GM04503 (cell line): ENCODE data around the gene WDR55.
"Not testable (repeated sequence)": the region's sequence is repeated elsewhere in the genome, so short reads cannot be mapped to it uniquely, and the experiment has no call there.

ENCODE experiments used
- DNase-seq: peaks from one replicate; pipeline ENCODE4 v3.0.0-alpha.2; 2012; ENCODE audit warnings: low read depth

The WDR55 gene, protein sequence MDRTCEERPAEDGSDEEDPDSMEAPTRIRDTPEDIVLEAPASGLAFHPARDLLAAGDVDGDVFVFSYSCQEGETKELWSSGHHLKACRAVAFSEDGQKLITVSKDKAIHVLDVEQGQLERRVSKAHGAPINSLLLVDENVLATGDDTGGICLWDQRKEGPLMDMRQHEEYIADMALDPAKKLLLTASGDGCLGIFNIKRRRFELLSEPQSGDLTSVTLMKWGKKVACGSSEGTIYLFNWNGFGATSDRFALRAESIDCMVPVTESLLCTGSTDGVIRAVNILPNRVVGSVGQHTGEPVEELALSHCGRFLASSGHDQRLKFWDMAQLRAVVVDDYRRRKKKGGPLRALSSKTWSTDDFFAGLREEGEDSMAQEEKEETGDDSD

DNA sequence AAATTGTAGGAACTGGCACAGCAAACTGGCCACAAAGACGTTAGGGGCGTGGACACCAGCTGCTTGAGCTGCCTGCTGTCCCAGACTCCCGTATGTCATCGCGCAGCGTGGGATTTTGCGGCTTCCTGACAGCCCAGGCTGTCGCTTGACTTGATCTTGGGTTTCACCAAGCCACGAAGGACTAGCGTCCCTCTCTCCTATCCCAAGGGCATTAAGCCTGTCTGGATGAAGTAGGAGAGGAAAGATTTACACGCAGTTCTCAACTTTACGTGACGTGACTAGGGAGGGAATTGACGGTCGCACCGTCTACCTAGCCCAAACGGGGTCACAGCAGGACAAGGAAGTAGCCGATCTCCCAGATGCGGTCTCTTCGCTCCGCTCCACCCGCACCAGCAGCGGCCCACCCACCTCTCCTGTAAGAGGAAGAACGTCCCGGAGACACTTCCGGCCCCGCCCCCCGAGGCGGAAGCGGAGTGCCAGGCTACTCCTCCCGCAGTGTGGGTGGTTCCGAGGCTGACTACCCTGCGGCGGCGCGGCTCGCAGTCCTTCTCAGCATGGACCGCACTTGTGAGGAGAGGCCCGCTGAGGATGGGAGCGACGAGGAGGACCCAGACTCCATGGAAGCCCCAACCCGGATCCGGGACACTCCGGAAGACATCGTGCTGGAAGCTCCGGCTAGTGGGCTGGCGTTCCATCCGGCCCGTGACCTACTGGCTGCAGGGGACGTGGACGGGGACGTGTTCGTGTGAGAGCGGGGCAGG lies at the start of gene WDR55:
WDR55 (plus strand) TSS at position 546 of the 761 bp plus-strand sequence; CDS start at position 555, 9 bp downstream.
- peak; percentile 69 for DNase-seq

DNA sequence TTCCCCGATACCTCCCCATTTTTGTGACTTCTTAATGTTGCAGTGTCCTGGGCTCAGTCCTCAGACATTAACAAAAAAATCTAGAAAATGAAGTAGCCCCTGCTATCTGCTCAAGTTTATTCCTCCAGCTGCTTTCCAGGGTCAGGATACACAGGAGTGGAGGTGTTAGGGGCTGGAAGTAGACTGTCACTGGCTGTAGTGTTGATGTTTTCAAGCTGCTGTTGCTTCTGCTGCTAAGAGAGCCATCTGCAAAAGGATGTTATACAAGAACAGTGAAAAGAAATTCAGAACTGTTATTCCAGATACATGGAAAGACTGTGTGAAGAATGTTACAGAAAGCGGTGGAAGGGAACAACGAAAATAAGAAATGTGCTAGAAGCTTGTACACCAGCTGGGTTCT lies 42.4 kb upstream of the WDR55 start:
- no peak for DNase-seq

DNA sequence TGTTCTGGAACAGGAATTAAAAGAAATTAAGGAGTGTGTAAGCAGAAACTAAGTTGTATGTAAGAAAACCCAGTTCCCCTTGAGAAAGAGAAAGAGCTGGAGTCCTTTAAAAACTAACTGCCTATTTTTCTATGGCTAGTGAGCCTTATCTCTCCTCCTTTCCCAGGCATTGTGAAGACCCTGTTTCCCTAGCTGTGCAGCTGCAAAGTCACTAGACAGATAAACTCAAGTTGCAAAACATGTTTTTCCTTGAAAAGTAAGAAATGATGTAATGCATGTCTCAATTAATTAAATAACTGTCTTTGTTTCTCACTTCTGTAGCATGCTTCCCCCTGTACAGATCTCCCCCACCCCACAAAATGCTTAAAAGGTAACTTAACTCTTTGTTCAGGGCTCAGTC lies 41.6 kb upstream of the WDR55 start:
- not testable (repeated sequence) for DNase-seq

DNA sequence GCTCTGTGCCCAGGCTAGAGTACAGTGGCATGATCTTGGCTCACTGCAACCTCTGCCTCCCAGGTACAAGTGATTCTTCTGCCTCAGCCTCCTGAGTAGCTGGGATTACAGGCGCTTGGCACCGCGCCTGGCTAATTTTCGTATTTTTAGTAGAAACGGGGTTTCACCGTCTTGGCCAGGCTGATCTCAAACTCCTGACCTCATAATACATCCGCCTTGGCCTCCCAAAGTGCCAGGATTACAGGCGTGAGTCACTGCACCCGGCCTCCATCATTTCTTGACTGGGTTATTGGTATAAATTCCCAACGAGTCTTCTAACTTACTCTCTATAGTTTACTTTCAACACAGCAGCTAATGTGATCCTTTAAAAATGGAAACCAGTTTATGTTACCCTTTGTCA lies 39.8 kb upstream of the WDR55 start:
- not testable (repeated sequence) for DNase-seq

DNA sequence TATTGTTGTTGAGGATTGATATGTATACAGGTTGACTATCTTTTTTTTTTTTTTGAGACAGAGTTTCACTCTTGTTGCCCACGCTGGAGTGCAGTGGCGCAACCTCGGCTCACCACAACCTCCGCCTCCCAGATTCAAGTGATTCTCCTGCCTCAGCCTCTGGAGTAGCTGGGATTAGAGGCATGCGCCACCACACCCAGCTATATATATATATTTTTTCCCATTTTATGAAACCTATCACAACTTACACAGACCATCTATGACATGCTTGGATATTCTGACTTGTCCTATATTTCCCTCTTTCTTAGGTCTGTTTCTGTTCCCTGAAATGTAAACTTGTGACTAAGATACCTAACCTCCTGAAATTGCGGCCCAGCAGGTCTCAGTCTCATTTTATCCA lies 36.7 kb upstream of the WDR55 start:
- no peak for DNase-seq

DNA sequence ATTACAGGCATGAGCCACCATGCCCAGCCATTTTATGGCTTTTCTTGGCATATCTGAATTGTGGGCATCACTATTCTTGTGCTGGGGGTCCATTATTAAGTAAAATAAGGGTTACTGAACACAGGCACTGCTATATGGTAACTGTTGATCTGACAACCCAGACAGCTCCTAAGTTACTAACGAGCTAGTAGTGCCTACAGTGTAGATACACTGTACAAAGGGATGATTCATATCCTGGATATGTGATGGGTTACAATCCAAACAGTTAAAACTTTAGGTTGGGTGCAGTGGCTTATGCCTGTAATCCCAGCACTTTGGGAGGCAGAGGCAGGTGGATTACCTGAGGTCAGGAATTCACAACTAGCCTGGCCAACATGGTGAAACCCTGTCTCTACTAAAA lies 36.0 kb upstream of the WDR55 start:
- no peak for DNase-seq

DNA sequence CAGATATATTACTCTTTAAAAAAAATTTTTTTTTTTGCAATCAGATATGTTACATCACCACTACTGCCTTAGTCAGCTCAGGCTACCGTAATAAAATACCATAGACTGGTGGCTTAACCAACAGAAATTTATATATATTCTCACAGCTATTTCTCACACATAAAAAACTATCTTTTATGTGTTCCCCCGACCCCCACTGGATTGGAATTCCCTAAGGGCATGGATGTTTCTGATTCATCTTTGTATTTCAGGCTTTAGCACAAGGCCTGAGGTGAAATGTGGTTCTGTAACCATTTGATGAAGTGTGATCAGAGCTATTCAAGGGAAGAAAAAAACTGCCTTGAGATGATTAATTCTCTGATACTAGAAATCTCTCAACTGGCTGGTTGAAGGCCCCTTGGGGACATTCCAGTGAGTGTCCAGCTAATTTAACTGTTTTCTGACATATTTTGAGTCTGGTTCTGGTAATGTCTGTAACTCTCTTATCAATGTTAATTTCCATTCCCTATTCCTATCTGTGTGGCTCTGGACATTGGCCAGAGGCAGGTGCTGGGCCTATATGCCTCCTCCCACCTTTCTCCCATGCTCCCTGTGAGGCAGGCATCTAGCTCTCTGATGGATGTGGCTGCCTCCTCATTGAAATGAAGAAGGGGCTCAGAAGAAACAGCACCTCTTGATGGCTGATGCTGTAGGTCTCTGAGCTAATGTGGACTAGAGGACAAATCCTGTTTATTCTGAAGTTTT lies 34.2 kb upstream of the WDR55 start:
- peak; percentile 13 for DNase-seq

DNA sequence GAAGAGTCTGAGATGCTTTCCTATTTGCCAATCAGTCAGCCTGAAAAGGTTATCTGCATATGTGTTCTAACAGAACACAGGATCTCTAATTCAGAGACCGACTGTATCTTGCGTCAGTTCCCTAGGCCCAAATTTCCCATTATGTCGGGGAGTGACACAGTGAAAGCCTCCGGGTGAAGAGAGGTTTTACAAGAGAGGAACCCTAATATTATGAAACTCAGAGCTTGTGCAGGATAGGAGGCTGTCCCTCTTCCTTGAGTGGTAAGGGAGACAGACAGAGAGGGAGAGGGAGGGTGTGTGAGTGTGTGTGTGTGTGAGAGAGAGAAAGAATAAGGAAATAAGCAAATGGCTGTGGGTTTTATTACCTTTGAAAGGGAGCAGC lies 33.7 kb upstream of the WDR55 start:
- DNase-seq = no peak

DNA sequence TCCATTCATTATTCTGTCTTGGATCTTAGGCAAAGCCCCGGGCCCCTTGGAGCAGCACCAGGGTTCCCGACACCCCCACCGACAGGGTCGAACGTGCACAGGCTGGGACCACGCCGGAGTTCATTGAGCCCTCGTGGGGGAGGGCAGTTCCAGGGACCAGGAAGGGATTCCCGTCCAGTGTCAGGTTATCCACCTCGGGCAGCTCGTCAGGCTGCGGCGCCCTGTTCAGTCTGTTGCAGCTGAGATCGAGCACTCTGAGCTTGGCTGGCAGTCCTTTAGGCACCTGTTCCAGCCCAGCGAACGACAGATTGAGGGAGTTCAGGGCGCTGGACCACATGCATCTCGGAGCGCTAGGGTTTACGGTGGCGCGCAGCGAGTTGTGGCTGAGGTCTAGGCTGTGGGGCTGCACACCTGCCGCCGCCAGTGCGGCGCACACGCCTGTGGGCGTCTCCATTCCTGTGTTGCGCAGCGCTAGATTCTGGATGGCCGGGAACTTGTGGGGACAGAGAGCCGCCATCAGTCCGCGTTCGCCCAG lies 32.8 kb upstream of the WDR55 start:
- no peak for DNase-seq

DNA sequence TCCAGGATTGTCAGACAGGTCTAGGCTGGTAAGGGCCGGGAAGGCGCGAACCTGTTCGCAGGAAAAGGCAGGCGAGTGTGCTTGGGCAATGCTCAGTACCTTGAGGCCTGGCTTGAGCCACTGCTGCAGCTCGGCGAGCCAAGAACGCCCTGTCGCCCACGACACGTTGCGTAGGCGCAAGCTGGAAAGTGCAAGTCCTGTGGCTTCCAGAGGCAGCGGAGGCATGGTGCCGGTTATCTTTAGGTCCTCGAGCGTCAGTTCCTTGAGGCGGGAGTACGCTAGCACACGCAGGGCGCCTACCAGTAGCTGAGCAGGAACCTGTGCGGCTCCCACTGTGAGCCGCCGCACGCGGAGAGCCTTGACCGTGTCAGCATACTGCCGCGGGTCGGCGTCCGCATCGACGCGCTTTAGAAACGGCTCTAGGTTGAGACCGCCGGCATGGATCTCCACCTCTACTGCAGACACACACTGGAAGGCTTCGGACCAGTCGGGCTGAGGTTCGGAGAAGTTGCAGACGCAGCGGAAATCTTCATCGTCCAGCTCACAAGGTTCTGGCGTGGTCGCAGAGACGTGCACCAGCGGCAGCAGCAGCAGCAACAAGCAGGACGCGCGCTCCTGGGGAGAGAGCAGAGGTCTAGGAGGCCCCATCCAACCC lies 32.2 kb upstream of the WDR55 start:
- DNase-seq = no peak

DNA sequence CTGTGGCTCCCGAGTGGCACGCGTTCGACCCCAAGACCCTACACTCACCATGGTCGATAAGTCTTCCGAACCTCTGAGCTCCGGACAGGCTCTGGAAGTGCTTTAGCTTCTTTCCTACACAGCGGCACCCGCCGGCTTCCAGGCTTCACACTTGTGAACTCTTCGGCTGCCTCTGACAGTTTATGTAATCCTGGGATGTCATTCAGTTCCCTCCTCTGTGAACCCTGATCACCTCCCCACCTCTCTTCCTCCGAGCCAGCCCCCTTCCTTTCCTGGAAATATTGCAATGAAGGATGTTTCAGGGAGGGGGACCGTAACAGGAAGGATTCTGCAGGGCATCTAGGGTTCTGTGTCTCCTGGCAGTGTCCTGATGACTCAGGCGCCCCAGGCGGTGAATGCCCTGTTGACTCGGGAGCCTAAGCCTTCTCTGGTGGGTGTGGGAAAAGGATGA lies 31.7 kb upstream of the WDR55 start, which contains the start of gene CD14:
CD14 (minus strand) TSS at position 155 of the 451 bp plus-strand sequence; CDS start at position 51, 104 bp downstream.
- DNase-seq = peak; percentile 25

DNA sequence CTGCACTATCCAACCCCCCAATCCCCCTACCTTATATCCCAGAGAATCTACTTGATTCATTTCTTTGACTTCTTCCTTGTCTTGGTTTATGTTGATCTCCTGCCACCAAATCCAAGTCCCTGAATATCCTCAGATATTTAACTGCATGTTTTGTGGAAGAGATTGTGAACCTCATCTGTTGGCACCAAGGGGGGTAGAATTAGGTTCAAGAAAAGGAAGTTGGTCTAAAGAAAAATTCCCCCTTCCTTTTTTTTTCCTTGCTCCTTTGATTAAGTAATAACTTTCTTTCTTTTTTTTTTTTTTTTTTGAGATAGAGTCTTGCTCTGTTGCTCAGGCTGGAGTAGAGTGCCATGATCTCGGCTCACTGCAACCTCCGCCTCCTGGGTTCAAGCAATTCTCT lies 31.2 kb upstream of the WDR55 start:
- no peak for DNase-seq

DNA sequence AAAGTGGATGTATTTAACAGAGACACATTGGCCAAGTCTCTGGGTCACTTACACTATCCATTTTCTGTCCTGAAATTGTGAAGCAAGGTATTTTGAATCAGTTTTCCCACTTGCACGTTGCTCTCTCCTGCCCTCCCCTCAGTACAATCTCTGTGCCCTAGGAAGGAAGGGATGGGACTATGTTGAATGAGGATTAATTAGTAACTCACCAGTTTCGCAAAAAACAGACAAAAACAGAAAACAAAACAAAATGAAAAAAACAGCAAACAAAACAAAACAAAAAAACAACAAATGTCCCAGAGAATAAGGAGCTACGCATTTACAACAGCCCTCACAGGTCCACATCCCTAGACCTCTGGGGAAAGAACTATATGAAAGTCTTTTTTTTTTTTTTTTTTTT lies 30.6 kb upstream of the WDR55 start:
- DNase-seq = no peak

DNA sequence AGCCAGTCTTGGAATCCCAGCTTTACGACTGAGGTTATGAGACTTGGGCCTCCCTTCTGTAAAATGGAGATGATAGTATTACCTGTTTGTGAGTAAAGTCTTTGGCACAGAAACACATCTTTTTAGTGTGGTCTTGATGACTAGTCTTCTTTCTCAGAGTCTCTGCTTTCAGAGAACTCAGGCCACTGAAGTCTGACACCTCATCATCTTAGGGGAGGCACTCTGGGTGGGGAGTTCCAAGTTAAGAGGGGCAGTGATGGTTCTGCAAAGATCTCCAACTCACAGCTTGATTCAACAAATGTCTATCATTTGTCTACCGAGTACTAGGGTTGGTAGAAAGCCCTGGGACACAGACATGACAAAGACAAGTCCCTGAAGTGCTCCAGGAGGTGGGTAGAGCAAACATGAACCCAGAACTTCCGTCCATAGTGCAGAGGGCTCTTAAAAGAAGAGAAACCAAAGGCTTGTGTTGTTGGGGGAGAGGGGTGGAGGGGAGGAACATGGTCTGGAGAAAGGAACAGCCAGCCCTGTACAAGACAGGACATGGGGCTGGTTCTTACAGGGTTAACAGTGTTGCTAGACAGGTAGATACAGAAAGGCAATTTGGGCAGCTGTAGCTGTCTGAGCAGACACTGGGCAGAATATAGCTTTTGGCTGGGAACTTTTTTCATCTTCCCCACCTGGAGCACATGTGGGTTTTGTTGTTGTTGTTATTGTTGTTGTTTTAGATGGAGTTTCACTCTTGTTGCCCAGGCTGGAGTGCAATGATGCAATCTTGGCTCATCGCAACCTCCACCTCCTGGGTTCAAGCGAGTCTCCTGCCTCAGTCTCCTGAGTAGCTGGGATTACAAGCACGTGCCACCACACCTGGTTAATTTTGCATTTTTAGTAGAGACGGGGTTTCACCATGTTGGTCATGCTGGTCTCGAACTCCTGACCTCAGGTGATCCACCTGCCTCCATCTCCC lies 29.1 kb upstream of the WDR55 start:
- no peak for DNase-seq

DNA sequence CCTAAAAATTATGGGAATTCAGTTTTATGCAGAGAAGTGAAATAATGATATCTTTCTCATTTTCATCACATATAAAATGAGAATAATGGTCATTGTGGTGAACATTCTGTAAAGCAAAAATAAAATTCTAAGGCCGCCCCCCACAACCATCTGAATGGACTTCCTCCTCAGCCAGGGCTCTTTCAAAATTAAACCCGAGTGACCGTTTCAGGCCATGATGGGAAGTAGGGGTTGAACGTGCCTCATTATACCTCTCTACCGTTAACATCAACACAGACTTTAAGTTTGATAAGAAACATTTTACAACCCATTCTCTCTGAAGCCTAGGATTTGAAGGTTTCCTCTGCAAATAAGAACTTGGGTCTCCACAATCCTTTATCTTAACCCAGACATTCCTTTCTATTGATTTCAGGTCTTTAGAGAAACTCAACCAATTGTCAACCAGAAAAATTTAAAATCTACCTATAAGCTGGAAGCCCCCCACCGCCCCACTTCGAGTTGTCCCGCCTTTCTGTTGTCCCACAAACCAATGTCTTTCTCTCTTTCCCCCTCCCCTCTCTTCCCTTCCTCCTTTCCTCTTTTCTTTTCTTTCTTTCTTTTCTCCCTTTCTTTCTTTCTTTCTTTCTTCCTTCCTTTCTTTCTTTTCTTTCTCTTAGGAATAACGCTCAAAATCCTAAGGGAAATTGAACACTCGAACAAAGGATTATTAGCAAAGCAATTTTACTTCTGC lies 27.2 kb upstream of the WDR55 start:
- DNase-seq = no peak

DNA sequence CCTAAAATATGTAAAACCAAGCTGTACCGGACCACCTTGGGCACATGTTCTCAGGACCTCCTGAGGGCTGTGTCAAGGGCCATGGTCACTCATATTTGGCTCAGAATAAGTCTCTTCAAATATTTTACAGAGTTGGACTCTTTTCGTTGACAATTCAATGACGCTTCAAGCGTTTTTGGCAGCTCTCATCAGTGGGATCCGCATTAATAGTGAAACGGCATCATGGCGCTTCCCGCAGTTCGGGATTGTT lies 25.9 kb upstream of the WDR55 start:
- not testable (repeated sequence) for DNase-seq

DNA sequence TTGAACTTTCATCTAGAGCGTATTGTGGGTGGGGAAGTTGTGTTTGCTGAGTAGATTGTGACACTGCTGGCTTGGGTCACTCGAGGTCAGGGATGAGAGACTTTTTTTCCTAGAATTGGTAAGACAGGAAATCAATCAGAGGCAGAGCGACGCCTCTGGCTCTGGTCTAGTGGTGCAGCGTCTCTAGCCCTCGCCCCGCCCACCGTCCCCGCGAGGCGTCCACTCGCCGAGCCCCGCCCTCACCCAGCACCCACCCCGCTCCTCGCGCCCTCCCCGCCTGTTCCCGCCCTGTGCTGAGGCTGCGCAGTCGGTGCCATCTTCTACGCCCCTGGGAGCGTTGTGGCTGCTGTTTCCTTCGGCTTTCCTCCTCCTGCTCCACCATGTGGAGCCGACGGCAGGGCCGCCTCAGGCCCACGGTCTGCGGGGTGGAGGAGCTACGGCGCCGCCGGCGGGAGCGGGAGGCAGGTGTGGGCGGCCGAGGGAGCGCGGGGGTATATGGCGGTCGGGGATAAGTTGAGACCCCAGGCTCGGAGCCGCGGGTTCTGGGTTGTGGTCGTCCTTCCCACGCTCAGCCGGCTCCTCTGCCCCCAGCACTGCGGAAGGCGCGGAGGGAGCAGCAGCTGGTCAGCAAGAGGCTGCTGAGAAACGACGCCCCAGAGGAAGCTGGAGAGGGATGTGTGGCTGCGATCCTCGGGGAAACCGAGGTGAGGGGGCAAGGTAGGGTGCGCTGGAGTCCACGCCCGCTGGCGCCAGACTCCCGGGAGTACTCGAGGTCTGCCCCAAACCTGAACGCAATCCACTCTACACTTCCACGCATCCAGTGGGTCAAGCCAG lies 25.3 kb upstream of the WDR55 start, which contains the start of gene TMCO6:
TMCO6 (plus strand) TSS at position 304 of the 834 bp plus-strand sequence; CDS start at position 381, 77 bp downstream.
- peak; percentile 85 for DNase-seq

DNA sequence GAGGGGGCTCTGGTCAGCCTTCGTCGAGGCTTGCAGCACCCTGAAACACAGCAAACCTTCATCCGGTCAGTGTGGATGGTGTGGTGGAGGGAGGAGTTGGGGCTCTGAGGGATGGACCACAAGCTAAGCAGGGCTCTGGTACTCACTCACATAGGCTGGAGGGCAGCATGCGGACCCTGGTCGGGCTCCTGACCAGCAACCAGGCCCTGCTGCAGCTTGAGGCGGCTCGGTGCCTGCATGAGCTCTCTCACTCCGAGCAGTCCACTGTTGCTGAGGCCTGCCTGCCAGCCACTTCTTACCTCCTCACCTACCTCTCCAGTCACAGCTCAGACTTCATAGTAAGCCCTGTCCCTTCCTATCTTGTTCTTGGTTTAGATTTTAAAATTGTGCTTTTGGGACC lies 23.0 kb upstream of the WDR55 start:
- DNase-seq = no peak

DNA sequence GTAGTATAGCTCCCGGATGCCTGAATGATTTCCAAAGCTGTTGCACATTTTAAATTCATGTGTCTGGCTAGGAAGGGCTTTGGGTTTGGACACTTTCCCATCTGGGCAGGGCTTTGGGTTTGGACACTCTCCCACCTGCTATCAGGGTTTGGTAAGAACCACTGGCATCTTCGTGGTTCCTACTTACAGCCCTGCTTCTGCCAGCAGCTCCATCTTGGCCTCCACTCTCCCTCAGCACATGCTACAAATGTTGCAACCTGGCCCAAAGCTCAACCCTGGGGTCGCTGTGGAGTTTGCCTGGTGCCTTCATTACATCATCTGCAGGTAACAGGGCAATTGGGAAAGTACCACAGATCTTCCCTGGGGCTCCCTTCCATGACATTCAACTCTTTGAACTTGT lies 22.0 kb upstream of the WDR55 start:
- peak; percentile 80 for DNase-seq
